AG09319 (cell line): ENCODE results near the gene KLHDC8A.
"Not testable (repeated sequence)": the region's sequence is repeated elsewhere in the genome, so short reads cannot be mapped to it uniquely, and the experiment has no call there.

Experiments used
- DNase-seq: peaks from one replicate; pipeline ENCODE4 v3.0.0-alpha.2; 2010; ENCODE audit warnings: low read depth; ENCODE audit errors: extremely low read depth
- CTCF ChIP-seq: IDR thresholded peaks from 2 replicates; pipeline ENCODE4 v1.5.1; 2011; ENCODE audit warnings: low read depth, mild to moderate bottlenecking, inconsistent platforms, low read length, moderate library complexity

The KLHDC8A gene

GRCh38 chr1:205387845-205388244 lies 31.1 kb upstream of the KLHDC8A start:
- no peak for TF ChIP-seq CTCF
- no peak for DNase-seq

GRCh38 chr1:205382990-205383389 lies 26.3 kb upstream of the KLHDC8A start:
- not testable (repeated sequence) for DNase-seq

GRCh38 chr1:205382561-205382960 lies 25.8 kb upstream of the KLHDC8A start:
- DNase-seq = no peak
- no peak for TF ChIP-seq CTCF

GRCh38 chr1:205381305-205381704 lies 24.6 kb upstream of the KLHDC8A start:
- TF ChIP-seq CTCF = no peak
- DNase-seq = no peak

GRCh38 chr1:205380882-205381281 lies 24.2 kb upstream of the KLHDC8A start:
- no peak for DNase-seq
- TF ChIP-seq CTCF = no peak

GRCh38 chr1:205379056-205379455 lies 22.3 kb upstream of the KLHDC8A start:
- no peak for DNase-seq
- TF ChIP-seq CTCF = no peak

GRCh38 chr1:205377355-205377754 lies 20.6 kb upstream of the KLHDC8A start:
- TF ChIP-seq CTCF = no peak
- DNase-seq = no peak

- no peak for TF ChIP-seq CTCF
- DNase-seq = no peak
These were observed 20.0 kb upstream of the KLHDC8A start for GRCh38 chr1:205376739-205377138.
